ENCODE results near the gene SPATA7.

- TF ChIP-seq POLR2AphosphoS5 (IDR thresholded peaks at IDR 0.05) (no peak), POLR2A (IDR thresholded peaks at IDR 0.05) (no peak), CTCF (IDR thresholded peaks at IDR 0.05) (no peak)
Measured at GRCh38 chr14:88417594-88417993, 32.1 kb downstream of the SPATA7 start.
